Lower leg skin (tissue), 4 donors: Measurements from ENCODE around the gene MTHFD1L. TPM values are rescaled to one million over a fixed set of nuclear protein-coding genes. Genes with fewer than 3 reads are reported as not detected.

Source experiments
- DNase-seq, 2 donors: peaks; one replicate each; pipeline ENCODE4 v3.0.0-alpha.2; 2019; ENCODE audit warnings: low spot score in 2 of 2
- H3K4me3 ChIP-seq: fragments of 200-600 bp; sonication (generic); 2 replicates; pipeline ENCODE4 v1.5.1; 2017; ENCODE audit warnings: mild to moderate bottlenecking, low read depth; ENCODE audit not compliant: poor library complexity, severe bottlenecking
- CTCF ChIP-seq, 3 donors: fragments of 450-650 bp; IDR thresholded peaks; one replicate each; pipeline ENCODE4 v1.5.1; 2016; ENCODE audit warnings: antibody characterized with exemption in 3 of 3, mild to moderate bottlenecking in 3 of 3, moderate library complexity in 2 of 3
- POLR2A ChIP-seq, 2 donors: fragments of 450-650 bp; IDR thresholded peaks; one replicate each; pipeline ENCODE4 v1.6.1; 2016 to 2017; ENCODE audit warnings: antibody characterized with exemption in 2 of 2, mild to moderate bottlenecking in 1 of 2, moderate library complexity in 1 of 2
- WGBS, 2 donors: methylation state at CpG; one replicate each; pipeline ENCODE4 v1.1.5; 2018; 5-methylcytosine and 5-hydroxymethylcytosine counted together
- intact Hi-C: fragments of 100-400 bp; cut with DNase I; formaldehyde crosslinking; loops from one replicate; pipeline ENCODE4 v1.15.0; 2023; ENCODE audit warnings: low total_unique reads
- total RNA-seq, 4 donors: library from RNA; depleted of rRNA; stranded (reverse); fragments of >200 nt; gene quantifications; one replicate each; pipeline ENCODE4 v1.1.0, GENCODE V29; 2016

MTHFD1L gene
- total RNA-seq, 4 donors from 2014 or later = 2.1 to 7.1 (median 4.4) TPM

- H3K4me3 ChIP-seq = no peak overlapping the region
- peak; percentile 57 to 86 for DNase-seq
- intact Hi-C loops = no loop called here
- WGBS, 2 donors = 7 to 16% methylated on average over 3 of the region's 3 CpGs
- TF ChIP-seq POLR2A (IDR thresholded peaks at IDR 0.05) = no peak
- TF ChIP-seq CTCF (IDR thresholded peaks at IDR 0.05) = no peak
Measured at GRCh38 chr6:150881911-150882481, 16.5 kb downstream of the MTHFD1L start.

DNA sequence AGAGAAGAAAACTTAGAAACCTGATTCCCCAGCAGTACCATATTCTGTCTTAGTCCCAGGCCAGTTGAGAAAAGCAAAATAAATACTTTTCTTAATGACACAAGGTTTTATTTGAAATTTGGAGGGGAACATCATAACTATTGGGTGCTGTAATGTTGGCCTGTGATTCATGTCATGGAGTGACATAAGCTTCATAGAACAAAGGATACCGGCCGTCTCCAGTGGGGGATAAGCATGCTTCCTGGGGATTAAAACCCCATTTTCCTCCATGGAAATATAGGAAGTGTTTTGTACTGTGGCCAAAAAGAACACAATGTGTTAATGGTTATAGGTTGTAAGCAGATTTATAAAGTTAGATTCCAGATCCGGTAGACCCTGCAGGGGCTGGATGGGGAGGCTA, 18.0 kb downstream of the MTHFD1L start:
- TF ChIP-seq POLR2A (IDR thresholded peaks at IDR 0.05) = no peak
- no peak for TF ChIP-seq CTCF (IDR thresholded peaks at IDR 0.05)
- intact Hi-C loops = no loop called here
- peak in 1 of 2 donors; percentile 18 for DNase-seq
- H3K4me3 ChIP-seq = no peak overlapping the region
- WGBS, 2 donors = 70 to 78% methylated on average over 3 of the region's 3 CpGs

GRCh38 chr6:150886155-150886554, 20.7 kb downstream of the MTHFD1L start:
- TF ChIP-seq POLR2A (IDR thresholded peaks at IDR 0.05) (no peak), CTCF (IDR thresholded peaks at IDR 0.05) (no peak)
- peak in 1 of 2 donors; percentile 14 for DNase-seq
- intact Hi-C loops = no loop called here
- WGBS, 2 donors = 94 to 96% methylated on average over 7 of the region's 7 CpGs
- no peak overlapping the region for H3K4me3 ChIP-seq

GRCh38 chr6:150887978-150888563, 22.6 kb downstream of the MTHFD1L start:
- WGBS, 2 donors = 79 to 82% methylated on average over 3 of the region's 3 CpGs
- no peak for DNase-seq

GRCh38 chr6:150890346-150890745, 24.8 kb downstream of the MTHFD1L start:
- H3K4me3 ChIP-seq = no peak overlapping the region
- DNase-seq = peak in 1 of 2 donors; percentile 66
- WGBS, 2 donors = 94 to 96% methylated on average over 13 of the region's 13 CpGs
- intact Hi-C loops = no loop called here
- TF ChIP-seq POLR2A (IDR thresholded peaks at IDR 0.05) (no peak), CTCF (IDR thresholded peaks at IDR 0.05) (no peak)

More at GRCh38 chr6:150887978-150888563, 22.6 kb downstream of the MTHFD1L start:
- H3K4me3 ChIP-seq = no peak overlapping the region
- TF ChIP-seq CTCF (IDR thresholded peaks at IDR 0.05) (no peak), POLR2A (IDR thresholded peaks at IDR 0.05) (no peak)
- intact Hi-C loops = no loop called here
